ENCODE results near the gene PDE4D. TPM values are rescaled to one million over a fixed set of nuclear protein-coding genes. Genes with fewer than 3 reads are reported as not detected.

PDE4D gene
- total RNA-seq, 1 donor from 2014 or later, result 13.2 TPM

DNA sequence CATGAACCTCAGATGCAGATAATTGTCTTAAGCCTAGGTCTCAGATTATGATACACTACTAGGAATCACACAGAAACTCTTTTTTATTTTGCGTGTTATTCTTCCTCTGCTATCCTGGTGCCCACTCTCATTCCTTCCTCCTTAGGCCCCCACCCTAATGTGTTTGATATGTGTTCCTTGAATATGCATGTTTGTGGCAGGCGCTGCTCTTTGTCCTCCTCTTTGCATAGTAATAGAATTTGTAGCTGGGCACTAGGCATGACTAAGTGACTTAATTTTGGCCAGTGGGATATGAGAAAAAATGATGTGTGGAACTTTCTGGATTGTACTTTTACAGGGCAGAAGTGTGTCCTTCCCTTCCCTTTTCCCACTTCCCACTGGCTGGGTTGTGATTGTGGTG, 965.6 kb downstream of the PDE4D start:
- Mint-ChIP-seq H3K4me3 (ENCODE audit: unreplicated experiment) (no peak overlapping the region), H3K27ac (ENCODE audit: unreplicated experiment) (no peak overlapping the region), H3K27me3 (ENCODE audit: unreplicated experiment) (peaks cover 3% of the 10 kb centered on the region), H3K4me1 (ENCODE audit: low read depth, unreplicated experiment) (no peaks in the 10 kb centered on the region), H3K36me3 (ENCODE audit: unreplicated experiment) (no peaks in the 10 kb centered on the region), H3K9me3 (ENCODE audit: unreplicated experiment) (no peaks in the 10 kb centered on the region)
- no peak for DNase-seq
- TF ChIP-seq, protein P1, sequence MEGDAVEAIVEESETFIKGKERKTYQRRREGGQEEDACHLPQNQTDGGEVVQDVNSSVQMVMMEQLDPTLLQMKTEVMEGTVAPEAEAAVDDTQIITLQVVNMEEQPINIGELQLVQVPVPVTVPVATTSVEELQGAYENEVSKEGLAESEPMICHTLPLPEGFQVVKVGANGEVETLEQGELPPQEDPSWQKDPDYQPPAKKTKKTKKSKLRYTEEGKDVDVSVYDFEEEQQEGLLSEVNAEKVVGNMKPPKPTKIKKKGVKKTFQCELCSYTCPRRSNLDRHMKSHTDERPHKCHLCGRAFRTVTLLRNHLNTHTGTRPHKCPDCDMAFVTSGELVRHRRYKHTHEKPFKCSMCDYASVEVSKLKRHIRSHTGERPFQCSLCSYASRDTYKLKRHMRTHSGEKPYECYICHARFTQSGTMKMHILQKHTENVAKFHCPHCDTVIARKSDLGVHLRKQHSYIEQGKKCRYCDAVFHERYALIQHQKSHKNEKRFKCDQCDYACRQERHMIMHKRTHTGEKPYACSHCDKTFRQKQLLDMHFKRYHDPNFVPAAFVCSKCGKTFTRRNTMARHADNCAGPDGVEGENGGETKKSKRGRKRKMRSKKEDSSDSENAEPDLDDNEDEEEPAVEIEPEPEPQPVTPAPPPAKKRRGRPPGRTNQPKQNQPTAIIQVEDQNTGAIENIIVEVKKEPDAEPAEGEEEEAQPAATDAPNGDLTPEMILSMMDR (IDR thresholded peaks at IDR 0.05; ENCODE audit: partially characterized antibody, unreplicated experiment), result no peak

- H3K27me3 Mint-ChIP-seq (ENCODE audit: unreplicated experiment), result peaks cover 3% of the 10 kb centered on the region
- H3K9me3 Mint-ChIP-seq (ENCODE audit: unreplicated experiment), result no peaks in the 10 kb centered on the region
- TF ChIP-seq, protein P1 (IDR thresholded peaks at IDR 0.05; ENCODE audit: partially characterized antibody, unreplicated experiment), result no peak
- H3K4me1 Mint-ChIP-seq (ENCODE audit: low read depth, unreplicated experiment), result no peaks in the 10 kb centered on the region
- H3K27ac Mint-ChIP-seq (ENCODE audit: unreplicated experiment), result no peak overlapping the region
- H3K4me3 Mint-ChIP-seq (ENCODE audit: unreplicated experiment), result no peak overlapping the region
- DNase-seq, result no peak
- H3K36me3 Mint-ChIP-seq (ENCODE audit: unreplicated experiment), result no peaks in the 10 kb centered on the region
Observed at GRCh38 chr5:58927181-58927580, 966.3 kb downstream of the PDE4D start.

GRCh38 chr5:58926541-58926935, 967.0 kb downstream of the PDE4D start:
- Mint-ChIP-seq H3K27ac (ENCODE audit: unreplicated experiment) (no peak overlapping the region), H3K27me3 (ENCODE audit: unreplicated experiment) (peaks cover 3% of the 10 kb centered on the region), H3K36me3 (ENCODE audit: unreplicated experiment) (no peaks in the 10 kb centered on the region), H3K9me3 (ENCODE audit: unreplicated experiment) (no peaks in the 10 kb centered on the region), H3K4me3 (ENCODE audit: unreplicated experiment) (no peak overlapping the region), H3K4me1 (ENCODE audit: low read depth, unreplicated experiment) (no peaks in the 10 kb centered on the region)
- TF ChIP-seq, protein P1 (IDR thresholded peaks at IDR 0.05; ENCODE audit: partially characterized antibody, unreplicated experiment), result no peak
- no peak for DNase-seq

GRCh38 chr5:58925627-58926540, 967.6 kb downstream of the PDE4D start:
- peaks cover 2% of the 10 kb centered on the region for H3K4me1 Mint-ChIP-seq (ENCODE audit: low read depth, unreplicated experiment)
- DNase-seq, result no peak
- H3K27me3 Mint-ChIP-seq (ENCODE audit: unreplicated experiment), result peaks cover 3% of the 10 kb centered on the region
- TF ChIP-seq, protein P1 (IDR thresholded peaks at IDR 0.05; ENCODE audit: partially characterized antibody, unreplicated experiment), result no peak
- no peak overlapping the region for H3K27ac Mint-ChIP-seq (ENCODE audit: unreplicated experiment)
- no peaks in the 10 kb centered on the region for H3K36me3 Mint-ChIP-seq (ENCODE audit: unreplicated experiment)
- H3K9me3 Mint-ChIP-seq (ENCODE audit: unreplicated experiment), result no peaks in the 10 kb centered on the region
- no peak overlapping the region for H3K4me3 Mint-ChIP-seq (ENCODE audit: unreplicated experiment)

- H3K27me3 Mint-ChIP-seq (ENCODE audit: unreplicated experiment), result no peaks in the 10 kb centered on the region
- TF ChIP-seq, protein P1 (IDR thresholded peaks at IDR 0.05; ENCODE audit: partially characterized antibody, unreplicated experiment), result no peak
- H3K9me3 Mint-ChIP-seq (ENCODE audit: unreplicated experiment), result no peaks in the 10 kb centered on the region
- peaks cover 7% of the 10 kb centered on the region for H3K4me1 Mint-ChIP-seq (ENCODE audit: low read depth, unreplicated experiment)
- DNase-seq, result no peak
- H3K36me3 Mint-ChIP-seq (ENCODE audit: unreplicated experiment), result no peaks in the 10 kb centered on the region
- H3K4me3 Mint-ChIP-seq (ENCODE audit: unreplicated experiment), result no peak overlapping the region
- H3K27ac Mint-ChIP-seq (ENCODE audit: unreplicated experiment), result no peak overlapping the region
Observed at GRCh38 chr5:58924306-58924705, 969.2 kb downstream of the PDE4D start.
